HG02852 (cell line): ENCODE measurements around the gene CIAPIN1.
A peak's percentile ranks its signal among the peaks of the same experiment; 100 is the strongest.

Source experiments
- ATAC-seq: cut with Tn5 transposase; IDR thresholded peaks from one replicate; pipeline ENCODE4 v1.9.1; 2021; ENCODE audit warnings: mild to moderate bottlenecking, moderate library complexity; ENCODE audit not compliant: unreplicated experiment

Gene CIAPIN1

GRCh38 chr16:57447186-57447962, at the start of gene CIAPIN1, which contains the start of gene COQ9:
Gene CIAPIN1, minus strand, starts transcription at chr16:57447385. Its CDS starts 6,457 bp downstream, at chr16:57440928.
Gene COQ9, plus strand, starts transcription at chr16:57447479. Its CDS starts 27 bp downstream, at chr16:57447506.
- peak; percentile 98 for ATAC-seq

- no peak for ATAC-seq
Measured at GRCh38 chr16:57493767-57494166, 46.6 kb upstream of the CIAPIN1 start.

GRCh38 chr16:57489229-57489628, 42.0 kb upstream of the CIAPIN1 start:
- no peak for ATAC-seq

GRCh38 chr16:57486858-57487834, 40.0 kb upstream of the CIAPIN1 start:
- ATAC-seq, result no peak

GRCh38 chr16:57485916-57486857, 39.0 kb upstream of the CIAPIN1 start, which contains the start of gene DOK4:
Gene DOK4, minus strand, starts transcription at chr16:57486493. Its CDS starts 6,986 bp downstream, at chr16:57479507.
- ATAC-seq, result peak; percentile 87

- no peak for ATAC-seq
Measured at GRCh38 chr16:57485091-57485915, 38.1 kb upstream of the CIAPIN1 start.

GRCh38 chr16:57484515-57485005, 37.4 kb upstream of the CIAPIN1 start:
- ATAC-seq, result no peak

- no peak for ATAC-seq
Measured at GRCh38 chr16:57483725-57484514, 36.7 kb upstream of the CIAPIN1 start.

- ATAC-seq, result no peak
Measured at GRCh38 chr16:57482845-57483545, 35.8 kb upstream of the CIAPIN1 start.

GRCh38 chr16:57481421-57481820, 34.2 kb upstream of the CIAPIN1 start:
- ATAC-seq, result no peak

GRCh38 chr16:57480754-57481230, 33.6 kb upstream of the CIAPIN1 start:
- ATAC-seq, result no peak

- no peak for ATAC-seq
Measured at GRCh38 chr16:57479976-57480753, 33.0 kb upstream of the CIAPIN1 start.

- ATAC-seq, result no peak
Measured at GRCh38 chr16:57479205-57479975, 32.2 kb upstream of the CIAPIN1 start.

GRCh38 chr16:57478396-57479204, 31.4 kb upstream of the CIAPIN1 start:
- no peak for ATAC-seq

GRCh38 chr16:57477531-57478202, 30.5 kb upstream of the CIAPIN1 start:
- no peak for ATAC-seq
